ENCODE measurements around the gene ABR.

GRCh38 chr17:1107083-1107776, 72.6 kb downstream of the ABR start:
- TF ChIP-seq CTCF (IDR thresholded peaks at IDR 0.05) (no peak), POLR2A (IDR thresholded peaks at IDR 0.05) (no peak)

Measured in right lobe of liver (tissue), 4 donors.